ENCODE results near the gene ANXA11.

DNA sequence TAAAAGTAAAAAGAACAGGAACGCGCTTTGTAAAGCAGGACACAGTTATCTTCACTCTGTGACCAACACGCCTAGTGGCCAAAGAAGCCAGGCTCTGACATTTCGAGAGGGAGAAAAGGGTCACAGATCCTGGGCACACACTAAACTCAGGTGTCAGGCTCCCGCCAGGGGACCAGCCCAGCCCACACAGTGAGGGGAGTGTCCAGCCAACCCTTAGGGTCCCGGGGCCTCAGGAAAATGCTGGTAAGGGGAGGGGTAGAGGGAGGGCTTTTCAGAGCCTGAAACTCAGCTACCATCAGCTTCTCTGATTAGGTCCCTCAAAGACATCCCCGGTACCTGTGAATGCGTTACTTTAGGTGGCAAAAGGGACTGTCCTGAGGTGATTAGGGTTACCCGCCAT, 16.6 kb downstream of the ANXA11 start:
- TF ChIP-seq POLR2AphosphoS5 (IDR thresholded peaks at IDR 0.05) (no peak), POLR2A (IDR thresholded peaks at IDR 0.05) (no peak)

All from prostate gland (tissue), 1 donor.